ENCODE results near the gene NKX6-1.

The NKX6-1 gene

DNA sequence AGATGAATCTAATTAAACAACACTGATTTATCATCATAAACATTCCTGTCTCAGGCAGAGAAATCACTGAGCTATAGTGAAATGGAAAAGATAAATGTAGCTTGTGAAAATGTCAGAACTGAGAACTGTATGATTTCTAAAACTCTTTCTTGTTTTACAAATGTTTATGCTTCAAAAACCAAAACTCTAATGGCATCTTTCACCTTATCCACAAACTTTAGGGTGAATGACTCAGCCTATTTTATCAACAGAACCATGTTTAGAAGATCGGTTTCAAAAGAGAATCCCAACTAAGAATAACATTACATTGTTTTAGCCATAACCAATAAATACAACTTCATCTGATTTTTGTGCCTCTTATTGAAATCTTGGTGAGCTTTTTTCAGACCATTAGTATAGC lies 21.4 kb downstream of the NKX6-1 start:
- no peak for DNase-seq (ENCODE audit: low spot score)

DNA sequence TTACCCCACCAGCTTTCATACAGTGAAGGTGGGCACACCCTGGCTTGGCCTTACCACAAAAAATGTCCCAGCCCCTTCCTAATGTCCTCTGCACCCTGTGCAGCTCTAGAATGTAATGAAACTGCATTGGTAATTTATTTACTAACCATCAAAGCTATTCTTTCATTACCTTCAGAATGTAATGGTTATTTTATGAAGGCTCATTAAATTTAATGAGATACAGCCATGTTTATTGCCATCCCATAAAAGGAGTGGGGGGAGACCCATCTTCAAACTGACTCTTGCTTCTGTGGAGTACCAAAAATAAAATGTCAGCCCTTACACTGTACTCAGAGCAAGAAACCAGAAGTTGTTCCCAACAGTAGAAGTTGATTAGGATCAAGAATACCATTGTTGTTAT lies 25.0 kb downstream of the NKX6-1 start:
- no peak for DNase-seq (ENCODE audit: low spot score)

GRCh38 chr4:84472154-84472553 lies 26.9 kb downstream of the NKX6-1 start:
- DNase-seq (ENCODE audit: low spot score), result no peak

GRCh38 chr4:84470204-84470785 lies 28.8 kb downstream of the NKX6-1 start:
- DNase-seq (ENCODE audit: low spot score), result no peak

GRCh38 chr4:84467601-84468000 lies 31.5 kb downstream of the NKX6-1 start:
- DNase-seq (ENCODE audit: low spot score), result no peak

DNA sequence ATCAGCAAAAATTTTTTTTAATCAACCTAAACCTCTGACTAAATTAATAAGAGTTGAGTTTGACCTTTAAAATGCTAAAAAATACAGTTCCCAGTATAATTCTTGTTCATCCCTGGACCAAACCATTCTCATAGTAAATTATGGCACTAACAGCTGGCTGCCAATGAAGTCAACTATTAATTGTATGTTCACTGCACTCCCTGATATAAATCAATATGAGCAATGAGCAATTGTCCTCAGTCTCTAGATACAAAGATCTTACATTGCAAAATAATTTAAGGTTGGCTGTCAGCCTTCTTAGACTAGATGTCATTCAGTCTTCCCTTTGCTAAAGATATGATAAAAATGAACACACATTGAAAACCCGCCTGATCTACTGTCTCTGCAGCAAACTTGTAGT lies 39.3 kb downstream of the NKX6-1 start:
- no peak for DNase-seq (ENCODE audit: low spot score)

DNA sequence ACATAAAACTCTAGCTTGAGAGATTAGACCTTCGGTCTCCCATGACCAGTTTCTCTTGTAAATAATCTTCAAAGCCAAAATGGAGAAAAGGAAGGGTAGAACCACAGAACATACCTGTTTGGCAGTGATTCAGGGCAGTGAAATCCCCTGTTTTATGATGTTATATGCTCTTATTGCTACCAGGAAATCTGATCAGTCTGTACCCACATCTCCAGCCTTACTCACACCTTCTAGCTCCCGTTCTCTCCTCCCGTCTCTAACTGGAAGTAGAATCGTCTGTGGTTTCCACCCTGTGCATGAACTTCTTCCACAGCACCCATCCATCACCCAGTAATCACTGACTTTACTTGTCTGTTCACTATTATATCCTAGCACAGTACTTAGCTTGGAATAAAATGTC lies 42.9 kb downstream of the NKX6-1 start:
- no peak for DNase-seq (ENCODE audit: low spot score)

- DNase-seq (ENCODE audit: low spot score), result no peak
Observed at GRCh38 chr4:84455697-84456096, 43.4 kb downstream of the NKX6-1 start.

DNA sequence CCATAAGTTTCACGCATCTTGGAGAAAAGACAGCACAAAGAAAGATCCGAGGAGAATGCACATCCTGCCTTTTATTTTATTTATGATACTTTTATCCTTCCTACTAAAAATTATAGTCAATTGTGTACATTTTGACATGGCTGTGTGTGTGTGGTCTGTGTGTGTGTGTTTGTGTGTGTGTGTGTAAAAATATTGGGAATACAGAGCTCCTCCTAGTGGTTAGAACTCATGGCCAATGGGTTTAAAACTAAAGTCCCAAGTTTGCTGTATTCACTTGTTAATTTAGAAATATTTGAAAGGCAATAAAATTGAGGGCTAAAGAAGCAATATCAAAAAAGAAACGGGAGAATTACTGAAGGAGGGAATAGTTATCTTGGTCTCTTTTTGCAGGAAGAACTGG lies 47.5 kb downstream of the NKX6-1 start:
- DNase-seq (ENCODE audit: low spot score), result no peak

GRCh38 chr4:84443523-84443922 lies 55.6 kb downstream of the NKX6-1 start:
- no peak for DNase-seq (ENCODE audit: low spot score)

DNA sequence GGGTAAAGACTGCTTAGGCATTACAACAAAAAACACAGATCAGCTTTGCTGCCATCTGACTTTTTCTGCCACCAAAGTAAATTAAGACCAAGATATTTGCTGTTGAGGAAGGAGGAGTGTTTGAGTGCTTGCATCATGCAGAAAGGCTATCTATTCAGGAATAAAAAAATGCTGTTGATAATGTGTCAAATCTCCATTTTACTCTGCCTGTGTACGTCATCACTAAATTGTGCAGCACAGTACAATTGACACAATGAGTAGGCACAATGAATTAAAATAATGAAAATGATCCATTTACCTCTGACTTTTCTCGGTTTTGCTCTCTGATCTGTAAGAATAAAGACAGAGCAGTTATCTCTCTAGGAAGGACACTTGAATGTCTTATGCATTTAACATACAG lies 56.3 kb downstream of the NKX6-1 start:
- DNase-seq (ENCODE audit: low spot score), result no peak

All from hepatic stellate cell (primary cell).